Measurements from ENCODE around the gene ZNF445.
"Not testable (repeated sequence)": the region's sequence is repeated elsewhere in the genome, so short reads cannot be mapped to it uniquely, and the experiment has no call there.

ZNF445 gene

DNA sequence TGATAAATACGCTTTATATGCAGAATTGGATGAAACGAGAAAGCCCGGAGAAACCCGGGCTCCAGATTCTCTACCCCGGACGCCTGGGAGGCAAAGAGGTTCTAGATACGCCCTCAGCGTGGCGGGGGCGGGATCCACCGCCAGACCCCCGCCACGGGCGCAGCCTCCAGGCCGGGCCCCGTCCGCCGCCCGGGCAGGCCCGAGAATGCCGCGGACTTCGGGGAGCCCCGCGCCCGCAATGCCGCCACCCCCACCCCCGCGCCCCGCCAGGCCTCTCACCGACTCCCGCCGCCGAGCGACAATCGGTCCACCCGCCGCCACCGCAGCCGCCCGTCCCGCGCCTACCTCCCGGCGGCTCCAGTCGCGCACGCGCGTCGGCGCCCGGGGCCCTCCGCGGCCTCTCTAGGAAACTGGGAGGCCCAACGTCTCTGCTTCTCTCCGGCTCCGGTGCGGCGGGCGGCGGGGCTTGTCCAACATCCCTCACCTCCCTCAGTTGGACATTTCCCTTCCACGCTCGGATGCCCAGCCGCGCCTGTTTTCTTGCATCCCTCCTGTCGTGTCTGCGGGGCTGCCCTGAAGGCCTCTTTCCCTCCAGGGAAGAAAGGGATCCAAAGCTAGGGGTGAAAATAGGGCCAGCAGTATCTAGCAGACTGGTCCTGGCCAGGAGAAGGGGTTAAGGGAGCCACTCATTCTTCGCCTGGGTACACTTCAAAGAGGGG lies at the start of gene ZNF445:
ZNF445 (minus strand) TSS at position 359 of the 719 bp plus-strand sequence. CDS start 22,121 bp downstream, outside the sequence.
- peak; percentile 16 for DNase-seq

- DNase-seq: no peak
Observed at GRCh38 chr3:44525060-44525459, 47.6 kb upstream of the ZNF445 start.

DNA sequence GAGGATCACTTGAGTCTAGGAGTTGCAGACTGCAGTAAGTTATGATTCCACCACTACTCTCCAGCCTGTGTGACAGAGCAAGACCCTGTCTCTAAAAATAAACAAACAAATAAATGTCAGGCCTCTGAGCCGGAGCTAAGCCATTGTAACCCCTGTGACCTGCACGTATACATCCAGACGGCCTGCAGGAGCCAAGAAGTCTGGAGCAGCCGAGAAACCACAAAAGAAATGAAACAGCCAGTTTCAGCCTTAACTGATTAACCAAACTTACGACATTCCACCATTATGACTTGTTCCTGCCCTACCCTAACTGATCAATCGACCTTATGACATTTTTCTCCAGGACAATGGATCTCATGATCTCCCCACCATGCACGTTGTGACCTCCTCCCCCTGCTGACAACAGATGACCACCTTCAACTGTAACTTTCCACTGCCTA lies 45.0 kb upstream of the ZNF445 start:
- DNase-seq: no peak

- no peak for DNase-seq
Observed at GRCh38 chr3:44521721-44522120, 44.3 kb upstream of the ZNF445 start.

GRCh38 chr3:44518782-44519156 lies 41.3 kb upstream of the ZNF445 start:
- DNase-seq: no peak

DNA sequence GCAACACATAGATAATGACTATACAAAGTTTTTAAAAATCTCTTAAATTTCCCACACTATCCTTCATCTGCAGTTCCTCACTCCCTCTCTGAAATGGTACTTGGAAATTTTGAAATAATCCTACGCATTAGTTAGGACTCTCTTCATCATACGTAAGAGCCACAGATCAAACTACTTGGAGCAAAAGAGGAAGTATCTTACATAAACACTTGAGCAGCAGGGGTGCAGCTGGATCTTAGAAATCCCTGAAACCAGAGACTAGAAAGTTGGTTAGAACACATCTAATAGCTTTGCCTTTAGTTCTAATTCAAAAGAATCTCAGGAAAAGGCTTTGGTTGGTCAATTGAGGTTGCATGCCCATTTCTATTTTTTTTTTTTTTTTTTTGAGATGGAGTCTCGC lies 38.8 kb upstream of the ZNF445 start:
- no peak for DNase-seq

- DNase-seq: no peak
Observed at GRCh38 chr3:44513513-44513912, 36.0 kb upstream of the ZNF445 start.

DNA sequence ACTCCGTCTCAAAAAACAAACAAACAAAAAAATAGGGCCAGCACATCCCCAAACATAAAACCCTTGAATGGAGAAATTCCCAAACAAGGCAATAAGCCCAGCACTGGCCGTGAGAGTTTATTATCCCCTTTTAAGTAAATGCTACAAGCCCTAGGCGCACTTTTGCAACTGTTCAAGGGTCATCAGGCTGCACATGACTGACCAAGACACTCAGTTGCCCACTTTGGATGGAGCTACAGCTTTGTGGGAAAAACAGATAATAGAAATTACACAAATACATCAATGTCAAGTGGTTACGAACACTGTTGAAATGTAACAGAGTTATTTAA lies 33.7 kb upstream of the ZNF445 start:
- no peak for DNase-seq

- no peak for DNase-seq
Observed at GRCh38 chr3:44510000-44510368, 32.5 kb upstream of the ZNF445 start.

DNA sequence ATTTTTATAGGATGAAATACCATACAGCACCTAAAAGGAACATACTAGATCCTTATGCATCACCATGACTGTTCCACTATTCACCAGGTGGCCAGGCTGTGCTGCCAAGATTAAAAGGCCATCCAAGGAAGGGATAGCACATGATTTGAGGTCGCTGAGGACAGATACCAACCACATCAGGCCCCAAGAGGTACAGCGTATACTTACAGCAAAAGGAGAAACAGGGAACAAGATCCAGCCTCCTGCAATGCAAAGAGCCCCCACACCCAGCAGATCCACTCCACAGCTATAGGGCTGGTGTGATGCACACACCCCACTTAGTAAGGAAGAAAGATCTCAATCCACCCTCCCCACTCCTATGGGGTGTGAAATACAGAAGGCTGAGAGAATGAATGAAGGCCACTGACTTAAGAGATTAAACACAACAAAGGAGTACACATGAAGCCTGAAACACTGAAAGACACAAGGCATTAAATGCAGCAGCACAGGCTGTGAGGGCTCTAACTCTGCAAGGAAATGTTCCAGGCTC lies 32.0 kb upstream of the ZNF445 start:
- DNase-seq: no peak

DNA sequence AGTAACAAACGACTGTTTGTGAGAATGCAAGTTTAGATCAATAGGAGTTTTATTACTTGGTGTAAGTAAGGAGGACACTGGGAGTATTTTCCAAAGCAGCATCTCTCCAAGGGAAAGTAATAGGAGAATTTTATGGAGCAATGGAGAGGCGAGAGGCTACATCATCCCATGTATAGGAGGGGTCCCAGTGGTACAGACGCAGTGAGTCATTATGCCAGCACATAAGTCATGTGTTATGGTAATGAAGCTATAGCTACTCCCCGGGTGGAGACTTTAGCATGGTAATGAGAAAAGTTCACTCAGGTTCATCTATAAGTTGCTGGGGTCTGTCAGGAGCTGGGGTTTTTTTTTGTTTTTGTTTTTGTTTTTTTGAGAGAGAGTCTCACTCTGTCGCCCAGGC lies 29.5 kb upstream of the ZNF445 start:
- no peak for DNase-seq

DNA sequence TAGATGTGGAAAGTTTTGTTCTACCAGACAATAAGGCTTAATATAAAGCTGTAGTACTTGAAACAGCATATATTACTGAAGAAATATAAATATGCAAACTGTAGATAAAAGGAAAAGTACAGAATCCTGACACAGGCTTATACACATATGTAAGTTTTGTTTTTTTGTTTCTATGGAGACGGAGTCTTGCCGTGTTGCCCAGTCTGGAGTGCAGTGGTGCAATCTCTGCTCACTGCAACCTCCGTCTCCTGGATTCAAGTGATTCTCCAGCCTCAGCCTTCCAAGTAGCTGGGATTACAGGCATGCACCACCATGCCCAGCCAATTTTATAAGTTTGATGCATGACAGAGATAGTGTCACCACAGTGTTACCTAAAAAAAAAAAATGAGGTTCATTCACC lies 29.1 kb upstream of the ZNF445 start:
- DNase-seq: no peak

DNA sequence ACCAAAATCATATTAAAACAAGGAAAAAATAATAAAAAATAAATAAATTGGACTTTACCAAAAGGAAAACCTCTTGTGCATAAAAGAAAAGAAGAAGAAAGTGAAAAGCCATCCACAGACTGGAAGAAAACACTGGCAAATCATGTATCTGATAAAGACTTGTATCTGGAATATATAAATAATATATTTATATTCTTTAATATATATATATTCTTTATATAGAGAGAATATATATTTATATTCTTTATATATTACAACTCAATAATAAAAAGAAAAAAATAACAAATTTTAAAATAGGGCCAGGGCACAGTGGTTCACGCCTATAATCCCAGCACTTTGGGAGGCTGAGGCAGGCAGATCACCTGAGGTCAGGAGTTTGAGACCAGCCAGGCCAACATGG lies 27.1 kb upstream of the ZNF445 start:
- DNase-seq: no peak

DNA sequence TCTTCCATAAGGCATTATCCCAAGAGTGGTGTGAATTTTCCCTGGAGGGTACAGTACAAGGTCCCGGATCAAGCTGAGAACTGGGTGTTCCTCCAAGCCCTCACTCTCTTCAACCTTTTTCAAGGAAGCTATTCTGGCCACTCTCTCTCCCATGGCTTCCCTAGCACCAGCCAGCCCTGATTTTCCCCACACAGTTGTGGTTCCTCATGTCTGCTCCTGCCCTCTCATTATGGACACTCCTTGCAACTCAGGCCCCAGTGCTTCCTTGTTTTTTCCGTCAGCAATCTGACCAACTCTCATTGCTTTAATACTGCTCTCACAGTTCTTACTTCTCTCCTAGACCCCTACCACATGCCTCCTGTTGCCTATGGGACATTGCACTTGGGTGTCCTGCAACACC lies 25.7 kb upstream of the ZNF445 start:
- DNase-seq: not testable (repeated sequence)

GRCh38 chr3:44501971-44502370 lies 24.5 kb upstream of the ZNF445 start:
- no peak for DNase-seq

DNA sequence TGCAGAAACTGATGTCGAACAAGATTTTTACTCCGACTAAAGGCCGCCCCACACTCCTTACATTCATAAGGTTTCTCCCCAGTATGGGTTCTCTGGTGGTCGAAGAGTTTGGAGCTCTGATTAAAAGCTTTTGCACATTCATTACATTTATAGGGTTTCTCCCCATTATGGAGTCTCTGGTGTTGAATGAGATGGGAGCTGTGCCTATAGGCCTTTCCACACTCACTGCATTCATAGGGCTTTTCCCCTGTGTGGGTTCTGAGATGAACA lies 22.4 kb upstream of the ZNF445 start:
- not testable (repeated sequence) for DNase-seq

DNA sequence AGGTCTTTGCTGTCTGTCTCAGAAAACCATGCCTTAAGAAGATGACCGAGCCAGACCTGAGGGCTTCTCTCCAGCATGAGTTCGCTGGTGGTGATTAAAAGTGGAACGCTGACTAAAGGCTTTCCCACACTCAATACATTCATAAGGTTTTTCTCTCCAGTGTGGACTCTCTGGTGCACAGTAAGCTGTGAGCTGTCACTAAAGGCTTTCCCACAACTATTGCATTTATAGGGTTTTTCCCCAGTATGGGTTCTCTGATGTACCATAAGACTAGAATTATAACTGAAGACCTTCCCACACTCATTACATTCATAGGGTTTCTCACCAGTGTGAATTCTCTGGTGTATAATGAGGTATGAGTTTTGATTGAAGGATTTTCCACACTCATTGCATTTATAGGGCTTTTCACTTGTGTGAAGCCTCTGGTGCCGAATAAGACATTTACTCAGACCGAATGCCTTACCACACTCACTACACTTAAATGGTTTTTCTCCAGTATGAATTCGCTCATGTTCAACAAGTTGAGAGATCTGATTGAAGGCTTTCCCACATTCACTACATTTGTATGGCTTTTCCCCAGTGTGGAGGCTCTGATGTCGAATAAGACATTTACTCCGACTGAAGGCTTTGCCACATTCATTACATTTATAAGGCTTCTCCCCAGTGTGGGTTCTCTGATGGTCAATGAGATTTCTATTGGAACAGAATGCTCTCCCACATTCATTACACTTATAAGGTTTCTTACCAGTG lies 21.9 kb upstream of the ZNF445 start:
- no peak for DNase-seq

DNA sequence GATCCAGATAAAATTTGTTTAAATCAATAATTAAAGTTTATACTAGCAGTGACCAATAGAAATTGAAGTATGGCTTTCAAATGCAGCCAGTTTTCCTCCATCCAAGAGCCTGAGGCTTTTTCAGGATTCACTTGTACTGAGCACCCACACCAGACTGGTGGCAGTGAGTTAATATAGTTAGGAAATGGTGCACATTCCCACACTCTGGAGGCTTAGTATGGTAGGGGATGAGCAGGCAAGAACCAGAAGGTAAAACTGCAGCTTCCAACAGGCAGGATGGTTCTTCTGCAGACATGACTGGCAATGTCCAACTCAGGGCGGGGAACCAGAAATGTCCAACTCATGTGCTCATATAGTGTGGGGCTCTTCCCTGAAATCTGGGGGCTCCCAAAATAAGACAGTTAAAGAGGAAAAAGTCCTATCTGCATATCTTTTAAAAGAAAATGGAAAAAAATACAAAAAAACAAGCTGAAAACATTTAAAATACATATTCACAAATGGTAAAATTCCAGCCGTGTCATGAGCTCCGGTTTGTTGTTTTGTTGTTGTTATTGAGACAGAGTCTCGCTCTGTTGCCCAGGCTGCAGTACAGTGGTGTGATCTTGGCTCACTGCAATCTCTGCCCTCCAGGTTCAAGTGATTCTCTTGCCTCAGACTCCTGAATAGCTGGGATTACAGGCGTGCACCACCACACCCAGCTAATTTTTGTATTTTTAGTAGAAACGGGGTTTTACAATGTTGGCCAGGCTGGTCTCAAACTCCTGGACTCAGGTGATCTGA lies 18.4 kb upstream of the ZNF445 start:
- DNase-seq: no peak

GRCh38 chr3:44492496-44492895 lies 15.0 kb upstream of the ZNF445 start:
- DNase-seq: no peak

GRCh38 chr3:44482721-44483120 lies 5.3 kb upstream of the ZNF445 start:
- no peak for DNase-seq

DNA sequence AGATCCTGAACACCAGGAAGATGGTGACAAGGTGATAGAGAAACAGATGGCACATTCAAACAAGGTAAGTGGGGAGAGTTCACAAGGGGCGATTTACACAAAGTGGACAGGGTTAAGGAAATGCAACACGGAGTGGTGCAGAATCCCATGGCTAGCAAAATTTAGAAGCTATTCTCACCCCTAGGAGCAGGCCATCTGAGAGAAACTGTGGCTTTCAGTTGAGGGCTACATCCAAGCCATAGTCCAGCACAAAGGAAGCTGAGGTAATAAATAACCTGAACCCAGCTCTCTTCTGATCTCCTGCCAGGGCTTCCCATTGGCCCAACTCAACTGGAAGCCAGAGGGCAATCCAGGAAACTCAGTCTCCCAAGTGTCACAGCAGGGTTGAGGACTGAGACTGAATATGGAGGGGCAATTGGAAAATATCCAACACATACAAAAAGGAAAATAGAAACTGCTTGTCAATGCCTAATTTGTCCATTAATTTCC lies 1.2 kb upstream of the ZNF445 start:
- DNase-seq: no peak

- no peak for DNase-seq
Observed at GRCh38 chr3:44478055-44478468, 592 bp upstream of the ZNF445 start.

DNA sequence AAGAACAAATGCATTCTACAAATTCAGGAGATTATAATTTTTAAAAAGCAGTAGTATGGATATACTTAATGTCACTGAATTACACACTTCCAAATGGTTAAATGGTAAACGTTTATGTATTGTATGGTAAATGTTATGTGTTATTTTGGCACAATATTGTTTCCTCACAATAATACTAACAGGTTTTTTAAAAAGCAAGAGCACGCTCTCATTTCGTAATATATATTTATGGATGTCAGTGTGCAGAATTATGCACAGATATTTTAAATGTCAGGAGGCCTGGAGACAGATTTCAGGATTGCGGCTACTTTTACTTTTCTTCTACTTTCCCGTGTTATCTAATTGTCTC lies 533 bp downstream of the ZNF445 start:
- no peak for DNase-seq

DNA sequence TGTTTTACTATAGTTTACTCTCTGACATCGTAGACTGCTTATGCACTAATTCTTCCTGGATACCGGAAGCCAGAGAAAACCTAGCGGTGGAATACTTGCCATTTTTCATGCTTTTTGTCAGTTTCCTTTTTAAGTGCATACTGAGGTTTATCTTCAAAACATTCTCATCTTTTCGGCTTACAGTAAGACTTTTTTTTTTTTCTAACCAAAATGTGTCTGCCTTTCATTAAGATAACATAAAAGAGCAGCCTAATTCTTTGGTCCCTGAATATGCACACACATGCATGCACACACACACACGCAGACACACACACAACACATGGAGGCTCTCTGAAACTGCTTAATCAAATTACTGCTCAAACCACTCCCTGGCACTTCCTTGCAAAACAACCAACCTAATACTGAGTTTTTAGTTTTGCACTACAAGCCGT lies 1.3 kb downstream of the ZNF445 start:
- no peak for DNase-seq

Measured in DMS153 (cell line).